Activated T-cell treated with anti-CD3 and anti-CD28 coated beads for 1 hour (primary cell): ENCODE data around the gene CDK5R2.

Source experiments
- DNase-seq: peaks from one replicate; pipeline ENCODE4 v3.0.0-alpha.2; 2020; ENCODE audit warnings: low read depth

Gene CDK5R2

GRCh38 chr2:218962859-218963492, 3.5 kb downstream of the CDK5R2 start:
- DNase-seq, result peak; percentile 60

- no peak for DNase-seq
Observed at GRCh38 chr2:218963601-218964000, 4.1 kb downstream of the CDK5R2 start.

- DNase-seq, result no peak
Observed at GRCh38 chr2:218964041-218964771, 4.7 kb downstream of the CDK5R2 start.

- no peak for DNase-seq
Observed at GRCh38 chr2:218970894-218971293, 11.4 kb downstream of the CDK5R2 start.

- DNase-seq, result no peak
Observed at GRCh38 chr2:218975060-218975777, 15.8 kb downstream of the CDK5R2 start.

- peak; percentile 77 for DNase-seq
Observed at GRCh38 chr2:218979846-218980734, 20.6 kb downstream of the CDK5R2 start.

GRCh38 chr2:218980735-218981389, 21.4 kb downstream of the CDK5R2 start:
- no peak for DNase-seq

- no peak for DNase-seq
Observed at GRCh38 chr2:218981390-218981880, 22.0 kb downstream of the CDK5R2 start.

GRCh38 chr2:218981881-218982585, 22.6 kb downstream of the CDK5R2 start:
- no peak for DNase-seq

- no peak for DNase-seq
Observed at GRCh38 chr2:218982586-218983262, 23.3 kb downstream of the CDK5R2 start.

- DNase-seq, result no peak
Observed at GRCh38 chr2:218983263-218983933, 23.9 kb downstream of the CDK5R2 start.

- no peak for DNase-seq
Observed at GRCh38 chr2:218983934-218984238, 24.4 kb downstream of the CDK5R2 start.

GRCh38 chr2:218984239-218985020, 25.0 kb downstream of the CDK5R2 start:
- DNase-seq, result no peak

GRCh38 chr2:218985021-218985324, 25.5 kb downstream of the CDK5R2 start, which contains the start of gene FEV:
TSS of gene FEV (minus strand) at chr2:218985184. CDS start at chr2:218985075, 109 bp downstream.
- no peak for DNase-seq

- no peak for DNase-seq
Observed at GRCh38 chr2:218985325-218986091, 26.0 kb downstream of the CDK5R2 start.

- no peak for DNase-seq
Observed at GRCh38 chr2:218986148-218986761, 26.8 kb downstream of the CDK5R2 start.

- DNase-seq, result no peak
Observed at GRCh38 chr2:218988164-218988563, 28.7 kb downstream of the CDK5R2 start.

- DNase-seq, result no peak
Observed at GRCh38 chr2:218988650-218989049, 29.2 kb downstream of the CDK5R2 start.
